Fibroblast of upper back skin (primary cell): Measurements from ENCODE around the gene DPYSL5.
"Not testable (repeated sequence)": the region's sequence is repeated elsewhere in the genome, so short reads cannot be mapped to it uniquely, and the experiment has no call there.

Experiments
- DNase-seq: peaks from one replicate; pipeline ENCODE4 v3.0.0-alpha.2; 2013

DPYSL5 gene

GRCh38 chr2:26876260-26876659 is 28.3 kb downstream of the DPYSL5 start:
- DNase-seq = no peak

- DNase-seq = no peak
Observed at GRCh38 chr2:26877276-26877675, 29.3 kb downstream of the DPYSL5 start.

- no peak for DNase-seq
Observed at GRCh38 chr2:26880161-26880560, 32.2 kb downstream of the DPYSL5 start.

- no peak for DNase-seq
Observed at GRCh38 chr2:26880910-26881435, 33.0 kb downstream of the DPYSL5 start.

- DNase-seq = not testable (repeated sequence)
Observed at GRCh38 chr2:26882220-26882619, 34.3 kb downstream of the DPYSL5 start.

GRCh38 chr2:26883956-26884355 is 36.0 kb downstream of the DPYSL5 start:
- DNase-seq = no peak

GRCh38 chr2:26884486-26884885 is 36.6 kb downstream of the DPYSL5 start:
- DNase-seq = no peak

GRCh38 chr2:26885651-26886329 is 37.9 kb downstream of the DPYSL5 start:
- DNase-seq = no peak

GRCh38 chr2:26886736-26887135 is 38.8 kb downstream of the DPYSL5 start:
- DNase-seq = no peak

GRCh38 chr2:26887151-26887550 is 39.2 kb downstream of the DPYSL5 start:
- no peak for DNase-seq

GRCh38 chr2:26889796-26890195 is 41.9 kb downstream of the DPYSL5 start:
- no peak for DNase-seq

GRCh38 chr2:26890341-26891000 is 42.5 kb downstream of the DPYSL5 start:
- no peak for DNase-seq

GRCh38 chr2:26892133-26892532 is 44.2 kb downstream of the DPYSL5 start:
- no peak for DNase-seq

- no peak for DNase-seq
Observed at GRCh38 chr2:26892922-26893524, 45.1 kb downstream of the DPYSL5 start.

GRCh38 chr2:26894136-26894535 is 46.2 kb downstream of the DPYSL5 start:
- DNase-seq = no peak

GRCh38 chr2:26897807-26898479 is 50.0 kb downstream of the DPYSL5 start:
- DNase-seq = no peak

- DNase-seq = no peak
Observed at GRCh38 chr2:26898480-26899078, 50.6 kb downstream of the DPYSL5 start.

- DNase-seq = no peak
Observed at GRCh38 chr2:26899500-26900164, 51.7 kb downstream of the DPYSL5 start.

- no peak for DNase-seq
Observed at GRCh38 chr2:26900831-26901321, 52.9 kb downstream of the DPYSL5 start.

GRCh38 chr2:26901326-26902183 is 53.6 kb downstream of the DPYSL5 start:
- no peak for DNase-seq

- no peak for DNase-seq
Observed at GRCh38 chr2:26903676-26904075, 55.7 kb downstream of the DPYSL5 start.
